Measurements from ENCODE around the gene OGFOD3.

Gene OGFOD3

GRCh38 chr17:82339634-82340580 is 78.5 kb downstream of the OGFOD3 start:
- DNase-seq (ENCODE audit: low spot score), result no peak
- in situ Hi-C loops (cut with MboI; ENCODE audit: low sequenced_read_pairs, unreplicated experiment), result no loop called here
- TF ChIP-seq CTCF (IDR thresholded peaks at IDR 0.05; ENCODE audit: borderline replicate concordance, control extremely low read depth, extremely low read depth, insufficient read depth, missing control alignments), result no peak
